Activated CD4-positive, CD25-positive, alpha-beta regulatory T cell treated with anti-CD3 and anti-CD28 coated beads, Interleukin-2, amount 50 U/mL, for 24 hours (primary cell): ENCODE measurements around the gene ZNF837.
"Not testable (repeated sequence)": the region's sequence is repeated elsewhere in the genome, so short reads cannot be mapped to it uniquely, and the experiment has no call there.

Experiments
- ATAC-seq, 2 donors: fragments of 150-1000 bp; cut with Tn5 transposase; one replicate each; pipeline ENCODE4 v1.10.0; 2021; ENCODE audit warnings: mild to moderate bottlenecking in 1 of 2, moderate library complexity in 1 of 2

ZNF837 gene

GRCh38 chr19:58395979-58396627 lies 15.3 kb upstream of the ZNF837 start:
- ATAC-seq = no peak

- ATAC-seq = peak; percentile 8 to 22
Observed at GRCh38 chr19:58395220-58395978, 14.6 kb upstream of the ZNF837 start, which contains the start of gene RNF225. TSS of gene RNF225 (plus strand) at chr19:58395656. CDS start at chr19:58396090, 434 bp downstream.

- ATAC-seq = no peak
Observed at GRCh38 chr19:58394821-58395219, 14.0 kb upstream of the ZNF837 start.

- no peak for ATAC-seq
Observed at GRCh38 chr19:58393725-58394033, 12.8 kb upstream of the ZNF837 start.

GRCh38 chr19:58392945-58393724 lies 12.3 kb upstream of the ZNF837 start:
- no peak for ATAC-seq

- no peak for ATAC-seq
Observed at GRCh38 chr19:58388175-58388526, 7.3 kb upstream of the ZNF837 start.

GRCh38 chr19:58387338-58388174 lies 6.7 kb upstream of the ZNF837 start:
- no peak for ATAC-seq

GRCh38 chr19:58386576-58387337 lies 5.9 kb upstream of the ZNF837 start, which contains the start of gene RPS5:
TSS of gene RPS5 (plus strand) at chr19:58387269. CDS start at chr19:58388138, 869 bp downstream.
- peak; percentile 91 to 92 for ATAC-seq

GRCh38 chr19:58385891-58386575 lies 5.2 kb upstream of the ZNF837 start:
- peak in 1 of 2 donors; percentile 2 for ATAC-seq

- no peak for ATAC-seq
Observed at GRCh38 chr19:58385313-58385890, 4.6 kb upstream of the ZNF837 start.

- no peak for ATAC-seq
Observed at GRCh38 chr19:58382997-58383603, 2.3 kb upstream of the ZNF837 start.

GRCh38 chr19:58381460-58382212 lies 806 bp upstream of the ZNF837 start:
- ATAC-seq = no peak

- no peak for ATAC-seq
Observed at GRCh38 chr19:58380037-58380661, 681 bp downstream of the ZNF837 start.

GRCh38 chr19:58379246-58379645 lies 1.6 kb downstream of the ZNF837 start:
- no peak for ATAC-seq

- not testable (repeated sequence) for ATAC-seq
Observed at GRCh38 chr19:58376724-58377123, 4.1 kb downstream of the ZNF837 start.

GRCh38 chr19:58374200-58374599 lies 6.6 kb downstream of the ZNF837 start:
- ATAC-seq = no peak

GRCh38 chr19:58372311-58373133 lies 8.3 kb downstream of the ZNF837 start:
- ATAC-seq = no peak
